Measurements from ENCODE around the gene CCDC50. TPM values are rescaled to one million over a fixed set of nuclear protein-coding genes. Genes with fewer than 3 reads are reported as not detected.

CCDC50 gene
- total and polyA plus RNA-seq, 10 of the 15 experiments (the other 5 are each of a cell fraction or from before 2014, with no cell fraction given): 46.7 to 150 (median 125) TPM

DNA sequence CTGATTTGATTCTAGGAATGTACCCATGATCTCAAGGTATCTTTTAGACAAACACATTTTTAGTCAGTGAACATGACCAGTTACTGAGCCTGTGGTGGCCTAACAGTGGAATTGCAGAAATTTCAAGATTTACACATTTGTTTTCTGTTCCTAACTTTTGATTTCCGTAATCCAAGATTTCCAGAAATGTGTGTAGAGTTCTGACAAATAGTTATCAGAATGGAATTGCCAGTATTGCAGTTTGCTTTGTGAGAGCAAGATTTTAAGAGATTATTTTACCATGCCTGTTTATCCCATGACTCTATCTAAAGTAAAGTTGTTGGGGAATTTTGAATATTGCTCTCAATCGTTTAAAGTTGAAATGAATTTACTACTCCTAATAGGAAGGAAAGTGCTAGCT is 12.8 kb downstream of the CCDC50 start:
- Histone ChIP-seq H4K20me1 (ENCODE audit: control insufficient read depth, insufficient read depth) (no peaks in the 10 kb centered on the region; the same call in 1 of the 2 replicates), H3K9ac (ENCODE audit: control insufficient read depth, insufficient read depth, low read length) (no peak overlapping the region), H3K36me3 (ENCODE audit: control insufficient read depth in 2 of 2, insufficient read depth in 2 of 2, low read length in 1 of 2) (no peaks in the 10 kb centered on the region), H2AFZ (ENCODE audit: control insufficient read depth, low read depth, low read length) (no peak overlapping the region), H3K79me2 (ENCODE audit: control insufficient read depth, insufficient read depth, low read length) (peaks cover 42% of the 10 kb centered on the region), H3K4me3 (no peak overlapping the region), H3K27ac (ENCODE audit: control insufficient read depth, insufficient read depth) (no peak overlapping the region), H3K4me1 (ENCODE audit: control insufficient read depth, insufficient read depth, low read length) (peaks cover 3% of the 10 kb centered on the region; the same call in 1 of the 2 replicates), H3K27me3 (replicated peaks in 1 of 2; ENCODE audit: control insufficient read depth in 2 of 2, insufficient read depth in 2 of 2, low read length in 1 of 2) (no peaks in the 10 kb centered on the region), H3K4me2 (ENCODE audit: control insufficient read depth, insufficient read depth) (no peak overlapping the region), H3K9me3 (replicated peaks; ENCODE audit: control insufficient read depth, insufficient read depth, low read length) (no peaks in the 10 kb centered on the region)
- intact Hi-C loops (cut with micrococcal nuclease; ENCODE audit: unreplicated experiment) (no loop called here), in situ Hi-C loops (cut with MboI) (no loop called here)
- ChIA-PET POLR2A (interaction anchor here (0.6 to 6.8 kb wide), 6 partner anchors 7 to 83 kb away, joined by 3 to 49 read pairs (median 4); no protein-coding TSS in a partner anchor), RAD21 (ENCODE audit: unreplicated experiment) (interaction anchor here (0.7 to 7.2 kb wide), 6 partner anchors 9 to 1230 kb away, joined by 3 to 108 read pairs (median 8); no protein-coding TSS in a partner anchor), SMC1A (ENCODE audit: uncharacterized antibody, unreplicated experiment) (interaction anchor here (0.7 to 7.9 kb wide), 13 partner anchors 9 to 203 kb away, joined by 3 to 208 read pairs (median 4); no protein-coding TSS in a partner anchor), CTCF (interaction anchor here (0.7 to 0.8 kb wide), 3 partner anchors 11 to 14 kb away, joined by 3 to 7 read pairs (median 3); no protein-coding TSS in a partner anchor)
- ATAC-seq: no peak
- DNase-seq (ENCODE audit: low read depth, low spot score): no peak
- WGBS (ENCODE audit: insufficient coverage, insufficient replicate concordance, low lambda C conversion rate, missing lambda C conversion rate): 70% methylated on average over 2 of the region's 2 CpGs
- BruUV-seq (replicated peaks): no TSS peak
- no peak for FAIRE-seq
- TF ChIP-seq MTA3 (IDR thresholded peaks at IDR 0.05; ENCODE audit: borderline replicate concordance, low read length) (no peak), USF2 (IDR thresholded peaks at IDR 0.05; ENCODE audit: borderline replicate concordance, low read depth, low read length) (no peak), DPF2 (IDR thresholded peaks at IDR 0.05) (no peak)

DNA sequence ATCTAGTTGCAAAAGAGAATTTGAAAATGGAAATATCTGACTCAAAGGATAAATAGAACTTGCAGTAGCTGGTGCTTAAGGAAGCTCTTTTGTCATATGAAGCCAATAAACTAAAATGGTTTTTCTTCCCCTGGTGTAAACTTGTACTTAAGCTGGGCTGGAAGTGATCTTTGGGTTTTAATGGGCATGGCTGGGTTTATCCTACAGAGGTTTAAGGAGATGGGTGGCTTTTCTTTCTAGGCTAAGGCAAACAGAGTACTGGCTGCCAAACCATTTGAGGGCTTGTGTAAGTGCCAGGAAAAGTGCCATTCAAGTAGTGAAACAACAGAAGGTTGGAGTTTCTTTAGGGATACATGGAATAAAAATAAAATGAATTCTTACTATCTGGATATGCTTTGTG is 13.2 kb downstream of the CCDC50 start:
- in situ Hi-C loops (cut with MboI): no loop called here
- Histone ChIP-seq H3K9me3 (replicated peaks; ENCODE audit: control insufficient read depth, insufficient read depth, low read length) (no peaks in the 10 kb centered on the region), H3K27ac (ENCODE audit: control insufficient read depth, insufficient read depth) (no peak overlapping the region), H3K79me2 (ENCODE audit: control insufficient read depth, insufficient read depth, low read length) (peaks cover 38% of the 10 kb centered on the region), H4K20me1 (ENCODE audit: control insufficient read depth, insufficient read depth) (no peaks in the 10 kb centered on the region; the same call in 1 of the 2 replicates), H2AFZ (ENCODE audit: control insufficient read depth, low read depth, low read length) (no peak overlapping the region), H3K9ac (ENCODE audit: control insufficient read depth, insufficient read depth, low read length) (no peak overlapping the region), H3K27me3 (replicated peaks in 1 of 2; ENCODE audit: control insufficient read depth in 2 of 2, insufficient read depth in 2 of 2, low read length in 1 of 2) (no peaks in the 10 kb centered on the region), H3K4me3 (no peak overlapping the region), H3K4me1 (ENCODE audit: control insufficient read depth, insufficient read depth, low read length) (peaks cover 3% of the 10 kb centered on the region; the same call in 1 of the 2 replicates), H3K36me3 (ENCODE audit: control insufficient read depth in 2 of 2, insufficient read depth in 2 of 2, low read length in 1 of 2) (no peaks in the 10 kb centered on the region), H3K4me2 (ENCODE audit: control insufficient read depth, insufficient read depth) (no peak overlapping the region)
- FAIRE-seq (no peak), DNase-seq (ENCODE audit: low read depth, low spot score) (no peak), ATAC-seq (no peak)
- no TSS peak for BruUV-seq (replicated peaks)
- RAD21 ChIA-PET (ENCODE audit: unreplicated experiment): interaction anchor here (0.7 to 7.2 kb wide), 6 partner anchors 9 to 1230 kb away, joined by 3 to 108 read pairs (median 8); no protein-coding TSS in a partner anchor
- CTCF ChIA-PET: interaction anchor here (0.7 to 0.8 kb wide), 3 partner anchors 10 to 13 kb away, joined by 3 to 7 read pairs (median 3); no protein-coding TSS in a partner anchor
- POLR2A ChIA-PET: interaction anchor here (0.6 to 6.8 kb wide), 6 partner anchors 7 to 84 kb away, joined by 3 to 49 read pairs (median 4); no protein-coding TSS in a partner anchor
- intact Hi-C loops (cut with micrococcal nuclease; ENCODE audit: unreplicated experiment): no loop called here
- SMC1A ChIA-PET (ENCODE audit: uncharacterized antibody, unreplicated experiment): interaction anchor here (0.7 to 7.9 kb wide), 13 partner anchors 9 to 204 kb away, joined by 3 to 208 read pairs (median 4); no protein-coding TSS in a partner anchor
- TF ChIP-seq NFIC (IDR thresholded peaks at IDR 0.05; ENCODE audit: low read depth, low read length) (no peak), KDM1A (IDR thresholded peaks at IDR 0.05; ENCODE audit: borderline replicate concordance) (no peak), NFYA (IDR thresholded peaks at IDR 0.05; ENCODE audit: borderline replicate concordance, low read depth, low read length) (no peak), IRF4 (IDR thresholded peaks at IDR 0.05; ENCODE audit: low read depth, low read length) (no peak), ZNF24 (IDR thresholded peaks at IDR 0.05) (no peak), CREM (IDR thresholded peaks at IDR 0.05; ENCODE audit: low read depth) (no peak), DPF2 (IDR thresholded peaks at IDR 0.05) (no peak), CHD4 (IDR thresholded peaks at IDR 0.05) (no peak), YBX1 (IDR thresholded peaks at IDR 0.05) (no peak), GATAD2B (conservative IDR thresholded peaks at IDR 0.05; ENCODE audit: low read depth) (no peak), MAX (IDR thresholded peaks at IDR 0.05; ENCODE audit: low read depth, low read length) (no peak)
- TF ChIP-seq, protein P1, sequence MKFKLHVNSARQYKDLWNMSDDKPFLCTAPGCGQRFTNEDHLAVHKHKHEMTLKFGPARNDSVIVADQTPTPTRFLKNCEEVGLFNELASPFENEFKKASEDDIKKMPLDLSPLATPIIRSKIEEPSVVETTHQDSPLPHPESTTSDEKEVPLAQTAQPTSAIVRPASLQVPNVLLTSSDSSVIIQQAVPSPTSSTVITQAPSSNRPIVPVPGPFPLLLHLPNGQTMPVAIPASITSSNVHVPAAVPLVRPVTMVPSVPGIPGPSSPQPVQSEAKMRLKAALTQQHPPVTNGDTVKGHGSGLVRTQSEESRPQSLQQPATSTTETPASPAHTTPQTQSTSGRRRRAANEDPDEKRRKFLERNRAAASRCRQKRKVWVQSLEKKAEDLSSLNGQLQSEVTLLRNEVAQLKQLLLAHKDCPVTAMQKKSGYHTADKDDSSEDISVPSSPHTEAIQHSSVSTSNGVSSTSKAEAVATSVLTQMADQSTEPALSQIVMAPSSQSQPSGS (IDR thresholded peaks at IDR 0.05; ENCODE audit: low read length): no peak

All from GM12878 (cell line).